Psoas muscle (tissue), 8 donors: ENCODE results near the gene MORF4L1. TPM values are rescaled to one million over a fixed set of nuclear protein-coding genes. Genes with fewer than 3 reads are reported as not detected.

ENCODE experiments used
- ATAC-seq, 4 donors: fragments of 200-7000 bp; cut with Tn5 transposase; one replicate each; pipeline ENCODE4 v1.9.1; 2020; ENCODE audit warnings: moderate library complexity in 3 of 4, mild to moderate bottlenecking in 2 of 4
- DNase-seq, 2 donors: peaks; one replicate each; pipeline ENCODE4 v3.0.0-alpha.2; 2020
- H3K27ac ChIP-seq: fragments of 200-600 bp; one replicate; pipeline ENCODE4 v1.8.0; 2022
- H3K27me3 ChIP-seq, 3 donors: fragments of 200-600 bp in 1 of 3; one replicate each; pipeline versions ENCODE4 v1.6.1 to v1.8.0; 2013 to 2022; ENCODE audit warnings: low read length in 2 of 3, mild to moderate bottlenecking in 2 of 3, moderate library complexity in 1 of 3; ENCODE audit not compliant: insufficient read depth in 3 of 3
- H3K36me3 ChIP-seq, 2 donors: fragments of 200-600 bp in 1 of 2; one replicate each; pipeline versions ENCODE4 v1.6.1 to v1.8.0; 2013 to 2022; ENCODE audit warnings: low read depth in 1 of 2, mild to moderate bottlenecking in 1 of 2, moderate library complexity in 1 of 2; ENCODE audit not compliant: insufficient read depth in 1 of 2
- H3K4me1 ChIP-seq: fragments of 200-600 bp; one replicate; pipeline ENCODE4 v1.8.0; 2022
- H3K4me3 ChIP-seq: fragments of 200-600 bp; one replicate; pipeline ENCODE4 v1.8.0; 2022; ENCODE audit warnings: mild to moderate bottlenecking
- H3K9me3 ChIP-seq: fragments of 200-600 bp; one replicate; pipeline ENCODE4 v1.8.0; 2022
- WGBS, 3 donors: extraction: QIAGEN DNeasy Blood & Tissue Kit; methylation state at CpG; one replicate each; pipeline versions ENCODE4 v1.1.6 to v1.1.7; 2013; 5-methylcytosine and 5-hydroxymethylcytosine counted together
- intact Hi-C, 2 donors: fragments of 100-400 bp; cut with DNase I; formaldehyde crosslinking; loops; one replicate each; pipeline versions ENCODE4 v1.11.0 to v1.14.2; 2022
- polyA plus RNA-seq, 3 donors: library from polyadenylated mRNA; stranded (reverse); fragments of 200-250 nt; gene quantifications; one replicate each; pipeline ENCODE4 v1.2.3, GENCODE V29; 2013
- total RNA-seq, 4 donors: library from RNA; stranded (reverse); fragmentation: NEBNext Ultra II Directional in 2 of 4; extraction: Animal tissue kit (Norgen Biotek cat#: 25700) in 2 of 4; gene quantifications; one replicate each; pipeline versions ENCODE4 v1.2.1 to v1.2.4, GENCODE V29; 2021 to 2023
- TF ChIP-seq, protein P1 (sequence below): fragments of 200-600 bp; IDR thresholded peaks from one replicate; pipeline ENCODE4 v1.8.0; 2022; ENCODE audit warnings: antibody characterized with exemption
- donor health status: healthy with polysubstance abuse.
- donor health status: DM: no; HTN: no; CAD: no; lungs with moderate emphysema.
- donor health status: Bipolar disorder and iron deficiency.
- donor health status: healthy.
- donor health status: DM: yes; HTN: yes; CAD: no.
- donor health status: DM: no; HTN: no; CAD: no.
- donor health status: DM: no; HTN: no; CAD: no.
- donor health status: DM: yes; HTN: yes; CAD: no.

The MORF4L1 gene
- total and polyA plus RNA-seq, 7 donors, result 262 to 679 (median 327) TPM

DNA sequence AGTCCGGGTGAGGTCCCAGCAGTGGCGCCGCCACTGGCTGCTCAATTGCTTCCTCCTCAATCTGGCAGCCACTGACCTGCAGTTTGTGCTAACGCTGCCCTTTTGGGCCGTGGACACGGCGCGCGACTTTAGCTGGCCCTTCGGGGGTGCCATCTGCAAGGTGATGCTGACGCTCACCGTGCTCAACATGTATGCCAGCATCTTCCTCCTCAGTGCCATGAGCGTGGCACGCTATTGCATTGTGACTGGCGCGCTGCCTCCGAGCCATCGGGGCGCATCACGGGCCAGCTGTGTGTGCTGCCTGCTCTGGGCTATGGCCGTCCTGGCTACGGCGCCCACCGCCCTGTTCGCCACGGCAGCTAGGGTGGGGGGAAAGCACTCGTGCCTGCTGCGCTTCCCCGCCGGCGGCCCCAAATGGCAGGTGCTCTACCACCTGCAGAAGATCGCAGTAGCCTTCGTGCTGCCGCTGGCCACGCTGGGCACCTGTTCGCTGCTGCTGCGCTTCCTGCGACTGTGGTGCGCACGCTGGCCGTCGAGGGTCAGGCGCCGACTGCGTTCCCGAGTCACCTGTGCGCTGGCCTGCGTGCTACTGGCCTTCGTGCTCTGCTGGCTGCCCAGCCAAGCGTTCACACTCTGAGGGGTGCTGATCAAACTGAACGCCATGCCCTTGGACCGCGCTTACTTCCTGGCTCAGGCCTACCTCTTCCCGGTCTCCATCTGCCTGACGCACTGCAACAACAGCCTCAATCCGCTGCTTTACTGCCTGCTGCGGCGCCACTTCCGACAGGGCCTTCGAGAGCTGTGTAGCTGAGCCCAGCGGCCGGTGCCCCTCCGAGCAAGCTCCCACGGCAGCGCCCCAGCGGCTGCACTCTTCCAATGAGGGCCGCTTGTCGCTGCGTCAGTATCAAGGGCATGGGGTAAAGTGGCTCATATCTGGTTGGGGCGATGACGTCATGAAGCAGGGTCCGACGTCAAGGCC is 41.2 kb upstream of the MORF4L1 start:
- DNase-seq, result no peak
- Histone ChIP-seq H3K9me3 (no peaks in the 10 kb centered on the region), H3K4me1 (no peaks in the 10 kb centered on the region), H3K27ac (no peak overlapping the region), H3K27me3 (peaks cover 0 to 17% (median 0%) of the 10 kb centered on the region in 3 donors), H3K36me3 (no peaks in the 10 kb centered on the region), H3K4me3 (no peak overlapping the region)
- TF ChIP-seq, protein P1, sequence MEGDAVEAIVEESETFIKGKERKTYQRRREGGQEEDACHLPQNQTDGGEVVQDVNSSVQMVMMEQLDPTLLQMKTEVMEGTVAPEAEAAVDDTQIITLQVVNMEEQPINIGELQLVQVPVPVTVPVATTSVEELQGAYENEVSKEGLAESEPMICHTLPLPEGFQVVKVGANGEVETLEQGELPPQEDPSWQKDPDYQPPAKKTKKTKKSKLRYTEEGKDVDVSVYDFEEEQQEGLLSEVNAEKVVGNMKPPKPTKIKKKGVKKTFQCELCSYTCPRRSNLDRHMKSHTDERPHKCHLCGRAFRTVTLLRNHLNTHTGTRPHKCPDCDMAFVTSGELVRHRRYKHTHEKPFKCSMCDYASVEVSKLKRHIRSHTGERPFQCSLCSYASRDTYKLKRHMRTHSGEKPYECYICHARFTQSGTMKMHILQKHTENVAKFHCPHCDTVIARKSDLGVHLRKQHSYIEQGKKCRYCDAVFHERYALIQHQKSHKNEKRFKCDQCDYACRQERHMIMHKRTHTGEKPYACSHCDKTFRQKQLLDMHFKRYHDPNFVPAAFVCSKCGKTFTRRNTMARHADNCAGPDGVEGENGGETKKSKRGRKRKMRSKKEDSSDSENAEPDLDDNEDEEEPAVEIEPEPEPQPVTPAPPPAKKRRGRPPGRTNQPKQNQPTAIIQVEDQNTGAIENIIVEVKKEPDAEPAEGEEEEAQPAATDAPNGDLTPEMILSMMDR, result no peak
- intact Hi-C loops, result no loop called here
- ATAC-seq, result no peak
- 83 to 84% (median 84%) methylated on average over 71 to 73 of the region's 73 CpGs for WGBS, 3 donors

DNA sequence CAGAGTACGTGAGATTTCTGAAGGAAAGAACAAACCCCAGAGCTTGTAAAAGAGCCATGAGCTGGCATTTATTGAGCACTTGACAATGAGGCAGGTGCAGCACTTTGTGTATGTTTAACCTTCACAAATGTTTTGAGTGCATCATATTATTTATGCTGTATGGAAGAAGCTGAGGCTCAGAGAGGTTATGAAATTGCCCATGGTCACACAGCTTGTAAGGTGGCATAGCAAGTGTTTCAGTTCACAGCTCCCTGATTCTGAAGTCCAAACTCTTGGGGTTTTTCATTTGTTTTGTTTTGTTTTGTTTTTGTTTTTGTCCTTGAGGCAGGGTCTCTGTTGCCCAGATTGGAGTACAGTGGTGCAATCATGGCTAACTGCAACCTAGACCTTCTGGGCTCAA is 36.4 kb upstream of the MORF4L1 start:
- H3K4me3 ChIP-seq, result no peak overlapping the region
- ATAC-seq, result no peak
- WGBS, 3 donors, result 95 to 100% (median 100%) methylated on average over 1 of the region's 1 CpG
- no peaks in the 10 kb centered on the region for H3K9me3 ChIP-seq
- DNase-seq, result no peak
- H3K36me3 ChIP-seq, result no peaks in the 10 kb centered on the region
- H3K27ac ChIP-seq, result no peak overlapping the region
- peaks cover 0 to 13% (median 0%) of the 10 kb centered on the region in 3 donors for H3K27me3 ChIP-seq
- no peaks in the 10 kb centered on the region for H3K4me1 ChIP-seq
- intact Hi-C loops, result no loop called here
- TF ChIP-seq, protein P1, result no peak

DNA sequence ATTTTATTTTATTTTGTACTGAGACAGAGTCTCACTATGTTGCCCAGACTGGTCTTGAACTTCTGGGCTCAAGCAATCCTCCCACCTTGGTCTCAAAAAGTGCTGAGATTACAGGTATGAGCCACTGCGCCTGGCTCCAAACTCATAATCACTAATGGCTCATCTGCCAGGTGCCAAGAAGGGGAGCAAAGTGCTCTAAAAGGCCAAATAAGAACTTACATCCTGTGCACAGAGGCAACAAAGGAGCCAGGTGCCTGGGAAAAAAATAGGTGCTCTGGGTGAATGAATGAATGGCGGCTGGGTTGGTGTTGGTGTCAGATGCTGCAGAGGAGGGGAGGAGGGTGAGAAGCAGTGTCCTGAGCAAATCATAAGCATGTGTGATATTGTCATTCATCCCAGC is 35.6 kb upstream of the MORF4L1 start:
- 44 to 70% (median 44%) methylated on average over 2 of the region's 2 CpGs for WGBS, 3 donors
- H3K27ac ChIP-seq, result no peak overlapping the region
- no peak for DNase-seq
- H3K4me3 ChIP-seq, result no peak overlapping the region
- no peaks in the 10 kb centered on the region for H3K36me3 ChIP-seq
- peaks cover 0 to 5% (median 0%) of the 10 kb centered on the region in 3 donors for H3K27me3 ChIP-seq
- TF ChIP-seq, protein P1, result no peak
- H3K4me1 ChIP-seq, result no peaks in the 10 kb centered on the region
- no peak for ATAC-seq
- no peaks in the 10 kb centered on the region for H3K9me3 ChIP-seq
- intact Hi-C loops, result no loop called here

DNA sequence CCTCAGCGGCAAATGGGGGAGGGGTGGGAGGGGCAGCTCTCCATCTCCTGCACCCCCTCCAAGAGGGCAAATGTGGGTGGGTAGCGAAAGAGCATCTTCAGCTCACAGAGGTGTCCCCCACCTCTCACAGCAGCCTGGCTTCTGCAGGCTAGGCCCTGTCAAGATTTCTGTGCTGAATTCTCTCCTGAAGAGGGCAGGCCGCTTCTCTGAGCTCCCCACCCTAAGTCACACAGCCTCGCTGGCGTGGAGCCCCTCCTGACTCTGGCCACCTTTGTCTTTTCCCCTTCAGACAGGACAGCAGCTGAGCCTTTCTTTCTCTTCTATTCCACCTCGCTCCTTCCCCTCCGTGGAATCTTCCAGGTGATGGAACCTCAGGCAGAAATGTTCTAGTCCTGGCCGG is 35.1 kb upstream of the MORF4L1 start:
- 89 to 93% (median 90%) methylated on average over 8 of the region's 8 CpGs for WGBS, 3 donors
- TF ChIP-seq, protein P1, result no peak
- Histone ChIP-seq H3K9me3 (no peaks in the 10 kb centered on the region), H3K36me3 (no peaks in the 10 kb centered on the region), H3K27ac (no peak overlapping the region), H3K4me3 (no peak overlapping the region), H3K4me1 (no peaks in the 10 kb centered on the region), H3K27me3 (peaks cover 0 to 3% (median 0%) of the 10 kb centered on the region in 3 donors)
- no peak for DNase-seq
- ATAC-seq, result no peak
- intact Hi-C loops, result no loop called here
